HG03442 (cell line): ENCODE measurements around the gene PDGFC.

Experiments
- ATAC-seq: cut with Tn5 transposase; IDR thresholded peaks from one replicate; pipeline ENCODE4 v1.9.1; 2021; ENCODE audit warnings: mild to moderate bottlenecking, moderate library complexity; ENCODE audit not compliant: unreplicated experiment

Gene PDGFC

DNA sequence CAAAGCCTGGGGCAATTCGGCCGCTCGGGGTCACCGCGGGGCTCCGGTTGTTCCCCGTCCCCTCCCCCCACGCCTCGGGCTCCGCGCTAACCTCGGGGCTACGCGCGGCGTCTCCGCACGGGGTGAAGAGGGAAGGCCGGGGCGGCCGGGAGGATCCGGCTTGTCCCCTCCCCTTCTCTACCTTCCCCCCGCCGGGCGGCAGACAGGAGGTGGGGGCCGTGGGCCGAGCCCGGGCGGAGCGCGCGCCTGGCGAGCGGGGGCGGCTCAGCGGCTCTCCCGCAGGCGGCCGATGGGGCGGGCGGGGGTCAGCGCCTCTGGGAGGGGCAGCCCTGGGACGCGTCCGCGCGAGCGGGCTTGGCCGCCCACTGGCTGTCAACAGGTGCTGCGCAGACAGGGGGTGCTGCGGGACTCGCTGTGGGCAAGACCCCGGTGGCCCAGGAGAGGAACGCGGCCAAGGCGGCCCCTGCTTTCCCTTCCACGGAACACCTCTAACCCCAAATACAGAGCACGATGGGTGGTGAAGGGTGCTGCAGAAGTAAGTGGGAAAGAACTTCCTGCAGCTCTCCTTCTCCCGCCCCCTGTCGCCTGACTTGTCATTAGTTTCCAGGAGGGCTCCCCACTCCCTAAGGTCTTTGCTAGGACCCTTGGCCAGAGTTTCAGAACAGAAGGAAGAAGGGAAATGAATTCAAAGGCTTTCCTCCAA, at the start of gene PDGFC:
Gene PDGFC, minus strand, starts transcription at position 124 of the 703 bp plus-strand sequence. CDS start 896 bp downstream, outside the sequence.
- ATAC-seq, result peak; percentile 37

GRCh38 chr4:157020882-157021281, 49.3 kb upstream of the PDGFC start:
- no peak for ATAC-seq

DNA sequence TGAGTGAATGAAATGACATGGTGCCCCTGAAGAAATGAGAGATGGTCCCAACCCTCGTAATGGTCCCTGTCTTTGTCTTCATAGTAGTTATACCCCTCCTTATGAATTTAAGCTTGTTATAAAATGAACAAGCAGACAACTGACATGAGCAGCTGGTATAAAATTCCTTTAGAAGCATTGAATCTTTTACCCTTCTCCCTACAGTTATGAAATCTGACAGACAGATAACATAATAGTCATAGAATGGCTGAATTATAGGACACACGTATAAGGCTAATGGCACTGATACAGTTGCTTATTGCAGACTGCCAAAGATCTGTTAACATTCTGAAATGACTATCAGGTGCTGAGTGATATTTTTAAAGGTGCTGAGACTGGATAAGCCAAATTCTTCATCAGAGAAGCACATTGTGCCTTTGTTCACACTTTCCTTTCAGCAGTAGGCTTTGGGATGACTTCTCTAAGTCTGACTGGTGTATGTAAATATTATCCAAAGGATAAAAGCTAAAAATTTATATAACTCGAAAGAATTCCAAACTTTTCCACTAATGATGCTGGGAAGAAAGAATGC, 47.4 kb upstream of the PDGFC start:
- no peak for ATAC-seq

DNA sequence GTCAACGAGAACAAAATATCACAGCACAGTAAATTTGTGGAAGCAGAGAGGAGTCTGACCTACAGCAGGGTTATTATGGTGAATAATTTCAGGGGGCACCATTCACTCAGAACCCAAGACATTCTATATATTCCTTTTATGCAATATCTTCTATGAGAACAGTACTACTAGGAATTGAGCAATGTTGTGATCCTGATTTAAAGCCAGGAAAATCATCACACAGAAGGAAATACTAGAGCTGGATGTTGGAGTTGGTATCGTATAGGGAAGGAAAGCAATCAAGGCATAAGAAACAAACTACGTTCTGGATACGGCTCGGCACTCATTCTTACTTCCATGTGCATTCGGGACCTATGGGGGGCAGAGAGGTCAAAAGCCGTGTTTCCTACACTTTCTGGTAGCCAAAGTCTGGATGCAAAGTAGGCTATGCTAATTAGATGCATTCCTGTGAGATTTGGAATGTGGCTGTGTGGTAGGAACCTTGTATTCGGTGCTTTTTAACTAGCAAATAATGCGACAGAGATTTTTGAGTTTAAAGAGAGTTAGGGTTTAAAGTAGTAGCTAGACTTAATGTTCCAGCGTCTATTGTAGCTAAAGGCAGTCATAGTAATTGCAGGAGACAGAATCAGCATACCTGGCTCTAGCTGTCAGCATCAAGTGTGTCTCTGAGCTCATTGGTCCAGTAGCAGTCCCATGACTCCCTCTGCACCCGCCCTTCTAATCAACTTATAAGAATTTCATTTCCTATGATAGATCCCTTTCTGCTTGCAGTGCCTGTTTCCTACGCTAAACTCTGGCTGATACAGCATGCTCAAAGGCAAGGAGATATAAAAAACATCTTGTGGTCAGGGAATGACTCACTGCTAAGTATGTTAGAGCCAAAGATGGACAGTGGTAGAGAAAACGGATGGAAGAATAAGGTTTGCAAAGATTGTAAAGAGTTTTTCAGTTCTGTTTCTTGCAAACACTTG, 43.3 kb upstream of the PDGFC start:
- no peak for ATAC-seq

DNA sequence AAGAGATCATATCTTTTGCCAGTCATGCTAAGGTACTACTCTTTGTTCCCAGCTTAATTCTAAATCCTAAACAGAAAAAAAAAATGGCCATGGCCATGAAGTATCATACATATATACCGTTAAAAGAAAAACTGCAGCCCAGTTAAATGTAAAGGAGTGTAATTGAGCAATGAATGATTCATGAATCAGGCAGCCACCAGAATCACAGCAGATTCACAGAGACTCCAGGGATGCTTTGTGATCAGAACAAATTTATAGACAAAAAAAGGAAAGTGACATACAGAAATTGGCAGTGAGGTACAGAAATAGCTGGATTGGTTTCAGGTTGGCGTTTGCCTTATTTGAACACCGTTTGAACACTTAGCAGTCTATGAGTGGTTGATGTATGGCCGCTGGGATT, 42.1 kb upstream of the PDGFC start:
- no peak for ATAC-seq

- no peak for ATAC-seq
Observed at GRCh38 chr4:157012781-157013180, 41.2 kb upstream of the PDGFC start.

GRCh38 chr4:157012296-157012695, 40.7 kb upstream of the PDGFC start:
- ATAC-seq, result no peak

DNA sequence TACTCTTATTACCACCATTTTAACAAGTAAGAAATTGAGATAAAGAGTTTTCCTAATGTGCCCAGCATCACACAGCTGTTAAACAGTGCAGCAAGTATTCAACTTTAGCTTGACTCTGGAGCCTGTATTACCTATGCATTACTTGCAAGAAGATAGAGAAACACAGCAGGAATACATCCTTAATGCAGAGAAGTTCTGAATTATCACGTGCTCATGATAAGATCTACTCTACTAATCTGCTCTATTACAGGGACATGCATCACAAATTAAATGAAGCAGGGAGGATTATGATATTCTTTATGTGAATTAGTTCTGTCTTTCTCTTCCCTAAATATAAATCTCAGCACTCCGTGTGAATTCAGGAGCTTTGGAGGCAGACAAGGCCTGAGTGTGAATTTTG, 39.0 kb upstream of the PDGFC start:
- ATAC-seq, result no peak

DNA sequence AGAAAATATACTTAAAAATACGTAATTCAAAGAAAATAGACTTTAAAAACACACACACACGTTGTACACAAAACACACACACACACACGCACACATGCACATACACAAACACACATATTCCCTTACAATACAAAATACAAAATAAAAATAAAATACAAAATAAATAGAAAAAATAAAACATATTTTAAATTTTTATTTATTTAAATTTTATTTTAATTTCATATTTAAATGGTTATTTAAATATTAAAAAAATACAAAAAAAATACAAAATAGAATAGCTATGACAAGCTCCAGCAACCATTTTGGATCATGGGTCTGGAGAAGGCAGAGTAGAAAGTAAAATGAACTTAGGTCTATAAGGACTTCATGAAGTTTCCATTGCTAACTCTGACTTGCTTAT, 34.2 kb upstream of the PDGFC start:
- ATAC-seq, result no peak

GRCh38 chr4:157005193-157005592, 33.6 kb upstream of the PDGFC start:
- no peak for ATAC-seq

DNA sequence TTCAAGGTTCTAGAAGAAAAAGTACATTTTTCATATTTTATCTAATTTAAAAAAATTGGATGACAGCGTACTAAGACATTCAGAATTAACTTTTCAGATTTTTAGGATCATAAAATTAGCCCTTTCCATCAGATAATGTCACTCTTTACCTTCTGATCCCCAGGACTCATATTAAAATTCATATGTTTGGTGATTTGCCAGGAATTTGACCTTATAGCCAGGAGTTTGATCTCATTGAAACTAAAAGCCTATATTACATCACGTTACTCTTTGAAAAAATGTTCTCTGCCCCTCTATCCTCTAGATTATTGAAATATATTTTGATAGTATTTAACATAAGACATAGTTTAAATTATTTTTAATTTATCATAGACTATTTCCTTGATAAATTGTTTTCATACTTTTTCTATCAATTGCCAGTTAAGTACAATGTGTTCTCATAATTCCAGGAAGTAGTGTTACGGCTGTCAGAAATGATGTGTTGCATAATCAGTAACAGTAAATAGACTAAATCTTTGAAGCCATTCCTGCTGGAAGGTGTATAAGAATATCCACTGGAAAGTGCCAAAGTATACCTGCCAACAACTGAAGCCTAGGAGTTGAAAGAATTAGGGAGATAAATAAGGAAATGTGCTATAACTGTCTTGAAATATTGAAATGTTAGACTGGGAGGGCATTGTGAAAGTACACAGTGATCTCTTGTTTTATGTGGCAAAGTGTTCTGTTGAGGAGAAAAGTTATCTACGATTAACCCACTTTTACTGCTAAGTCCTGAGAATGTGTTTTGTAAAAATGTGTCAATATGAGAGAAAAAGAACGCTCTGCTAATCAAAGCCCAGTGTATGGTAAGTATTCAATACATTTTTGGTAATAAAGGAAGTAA, 32.9 kb upstream of the PDGFC start:
- ATAC-seq, result no peak

DNA sequence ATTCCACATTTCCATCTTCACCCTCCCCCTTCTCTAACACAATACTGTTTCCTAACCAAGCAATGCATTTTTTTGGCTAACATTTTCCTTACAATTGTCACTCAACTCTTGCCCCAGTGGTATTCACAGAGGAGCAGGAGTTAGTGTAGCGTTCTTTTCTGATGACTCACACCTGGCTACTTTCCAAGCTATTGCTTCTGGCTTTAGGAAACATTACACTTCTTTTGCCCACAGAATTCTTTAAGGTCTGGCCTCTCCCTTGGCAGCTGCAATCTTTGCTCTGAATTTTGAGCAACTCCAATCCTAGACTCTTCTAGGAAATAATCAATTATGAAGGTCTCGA, 27.5 kb upstream of the PDGFC start:
- ATAC-seq, result no peak

DNA sequence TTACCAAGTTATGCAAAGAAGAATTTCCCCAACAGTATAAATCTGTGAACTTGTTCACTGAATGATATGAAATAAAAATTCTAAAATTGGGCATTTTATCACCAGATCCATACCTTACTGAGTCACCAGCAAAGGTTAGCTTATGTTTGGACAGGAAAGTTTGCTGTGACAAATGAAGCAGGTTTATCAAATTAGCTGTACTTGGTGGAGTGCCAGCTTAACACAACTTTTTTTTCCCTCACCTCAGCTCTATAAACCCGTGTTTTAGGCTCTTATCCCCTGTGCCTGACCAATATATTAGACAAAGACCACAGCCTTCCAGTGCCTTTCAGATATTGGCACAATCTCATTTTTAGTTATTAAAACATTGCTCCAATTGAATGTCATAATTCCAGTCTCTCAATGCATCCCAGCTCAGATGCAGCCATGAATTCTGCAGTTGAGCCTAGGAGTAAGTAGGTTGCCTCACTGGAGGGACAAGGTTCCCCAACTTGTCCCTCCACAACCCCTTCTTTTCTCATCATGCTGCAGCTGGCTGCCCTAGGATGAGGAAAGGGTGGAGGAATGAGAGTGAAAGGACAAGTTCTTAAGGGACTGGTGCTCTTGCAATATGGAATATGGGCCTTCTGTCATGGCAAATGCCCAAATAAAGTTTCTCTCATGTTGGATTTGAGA, 27.0 kb upstream of the PDGFC start:
- no peak for ATAC-seq

DNA sequence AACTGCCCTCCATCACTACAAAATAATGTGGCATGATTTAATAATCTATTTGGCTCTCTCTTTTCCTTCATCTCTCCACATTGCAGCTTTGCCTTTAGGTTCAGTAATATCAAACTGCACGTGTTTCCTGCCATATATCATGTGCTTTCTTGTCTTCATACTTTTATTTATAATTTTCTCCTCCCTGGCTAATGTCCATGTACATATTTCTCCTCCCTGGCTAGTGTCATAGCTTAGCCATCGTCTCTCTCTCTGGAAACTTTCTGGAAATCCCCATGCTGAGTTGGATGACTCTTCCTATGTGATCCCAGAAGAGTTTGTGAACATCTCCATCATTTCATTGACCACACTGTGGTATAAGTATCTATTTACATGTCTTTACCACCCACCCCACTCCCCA, 21.3 kb upstream of the PDGFC start:
- ATAC-seq, result no peak

DNA sequence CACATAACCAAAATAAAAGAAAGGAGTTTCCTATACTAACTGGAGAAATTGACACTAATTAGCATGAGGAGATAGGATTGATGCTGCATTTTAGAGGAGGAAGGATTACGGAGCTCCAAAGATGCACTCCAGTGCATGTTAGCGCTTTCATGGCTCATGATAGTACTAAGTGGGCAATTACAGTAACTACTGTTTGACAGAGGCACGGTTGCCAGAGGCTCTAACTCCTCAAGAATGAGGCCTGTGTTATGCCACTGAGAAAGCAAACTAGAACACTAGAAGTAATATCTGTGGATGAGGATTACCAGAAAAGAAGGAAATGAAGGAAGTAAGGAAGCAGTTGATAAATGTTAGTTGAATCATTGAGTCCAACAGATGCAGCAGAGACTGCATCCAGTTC, 19.6 kb upstream of the PDGFC start:
- ATAC-seq, result no peak

- no peak for ATAC-seq
Observed at GRCh38 chr4:156983366-156983765, 11.8 kb upstream of the PDGFC start.

DNA sequence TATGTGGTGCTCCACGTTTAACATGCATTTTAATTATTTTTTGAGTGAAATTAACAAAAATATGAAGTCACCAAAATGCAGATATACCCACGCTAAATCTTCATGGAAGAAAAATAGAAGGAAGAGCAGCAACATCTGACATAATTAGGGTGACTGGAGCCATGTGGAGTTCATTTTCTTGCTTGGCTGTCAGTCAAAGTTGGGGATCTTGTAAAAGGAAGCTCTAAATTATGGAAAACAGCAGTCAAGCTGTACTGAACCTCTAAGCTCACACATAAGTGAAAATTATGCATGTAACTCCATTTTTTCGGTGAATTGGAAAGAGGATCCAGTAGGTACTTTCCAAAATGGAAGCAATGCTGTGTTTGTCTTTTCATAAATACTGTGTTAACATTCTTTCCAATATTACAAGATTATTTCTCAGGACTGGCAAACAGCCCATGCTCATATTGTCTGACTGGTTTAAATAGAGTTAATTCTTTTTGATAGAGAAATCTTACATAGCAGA, 9.7 kb upstream of the PDGFC start:
- no peak for ATAC-seq

GRCh38 chr4:156977435-156978160, 6.0 kb upstream of the PDGFC start:
- ATAC-seq, result no peak

DNA sequence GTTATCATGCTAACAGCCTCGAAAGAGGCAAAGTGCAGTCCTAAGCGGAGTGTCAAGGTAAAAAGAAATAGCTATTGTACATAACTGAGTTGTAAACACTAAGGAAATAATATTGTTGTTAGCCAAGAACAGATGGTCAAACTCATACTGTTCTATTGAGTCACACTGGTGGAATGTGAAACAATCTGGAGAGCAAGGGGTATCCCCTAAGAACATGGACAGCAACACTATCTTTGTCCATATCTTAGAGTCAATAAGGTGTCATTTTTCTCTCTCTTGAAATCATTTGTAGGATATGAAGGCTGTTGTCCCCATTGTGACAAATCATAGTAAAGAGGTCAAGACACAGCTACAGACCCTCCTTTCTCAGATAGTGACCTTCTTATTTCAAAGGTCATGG, 4.5 kb upstream of the PDGFC start:
- no peak for ATAC-seq
